Measurements from ENCODE around the gene ARPC3. TPM values are rescaled to one million over a fixed set of nuclear protein-coding genes. Genes with fewer than 3 reads are reported as not detected.
"Not testable (repeated sequence)": the region's sequence is repeated elsewhere in the genome, so short reads cannot be mapped to it uniquely, and the experiment has no call there.

Gene ARPC3
- total RNA-seq (2014; rRNA removed; shearing (Covaris generic)): 85.0 and 105 TPM in 2 replicates

DNA sequence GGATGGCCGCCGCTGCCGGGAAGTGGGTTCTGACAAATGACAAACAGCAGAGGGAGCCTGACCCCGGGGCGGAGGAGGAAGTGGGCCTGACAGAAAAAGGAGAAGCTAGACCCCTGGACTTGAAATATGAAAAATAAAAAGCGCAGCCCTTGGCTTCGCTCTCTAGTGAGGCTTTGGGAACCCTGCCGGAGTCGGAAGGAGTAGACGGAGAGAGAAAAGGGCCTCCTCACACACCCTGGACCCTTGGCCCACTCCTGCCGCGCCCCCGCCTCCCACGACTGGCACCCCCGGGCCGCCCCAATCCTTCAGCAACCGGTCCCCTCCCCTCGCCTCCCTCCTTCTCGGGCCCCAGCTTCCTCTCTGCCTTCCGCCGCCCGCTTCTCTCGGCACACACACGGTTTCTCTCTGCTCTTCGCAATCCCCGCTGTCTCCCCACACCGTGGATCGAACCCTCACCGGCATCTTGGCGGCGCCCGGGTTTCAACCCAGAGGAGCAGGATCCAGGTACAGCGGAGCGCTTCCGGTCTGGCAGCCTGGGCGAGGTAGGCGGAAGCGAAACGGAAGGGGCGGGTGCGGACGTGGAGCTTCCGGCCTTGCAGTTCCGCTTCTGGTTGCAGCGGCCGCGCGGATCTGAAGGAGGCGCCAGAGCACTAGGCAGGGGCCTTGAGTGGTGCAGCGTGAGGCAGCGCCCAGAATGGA is at the start of gene ARPC3:
Gene ARPC3, minus strand, starts transcription at position 539 of the 699 bp plus-strand sequence. Its CDS starts 77 bp downstream, at position 462.
- DNase-seq (ENCODE audit: low spot score): peak; percentile 97

DNA sequence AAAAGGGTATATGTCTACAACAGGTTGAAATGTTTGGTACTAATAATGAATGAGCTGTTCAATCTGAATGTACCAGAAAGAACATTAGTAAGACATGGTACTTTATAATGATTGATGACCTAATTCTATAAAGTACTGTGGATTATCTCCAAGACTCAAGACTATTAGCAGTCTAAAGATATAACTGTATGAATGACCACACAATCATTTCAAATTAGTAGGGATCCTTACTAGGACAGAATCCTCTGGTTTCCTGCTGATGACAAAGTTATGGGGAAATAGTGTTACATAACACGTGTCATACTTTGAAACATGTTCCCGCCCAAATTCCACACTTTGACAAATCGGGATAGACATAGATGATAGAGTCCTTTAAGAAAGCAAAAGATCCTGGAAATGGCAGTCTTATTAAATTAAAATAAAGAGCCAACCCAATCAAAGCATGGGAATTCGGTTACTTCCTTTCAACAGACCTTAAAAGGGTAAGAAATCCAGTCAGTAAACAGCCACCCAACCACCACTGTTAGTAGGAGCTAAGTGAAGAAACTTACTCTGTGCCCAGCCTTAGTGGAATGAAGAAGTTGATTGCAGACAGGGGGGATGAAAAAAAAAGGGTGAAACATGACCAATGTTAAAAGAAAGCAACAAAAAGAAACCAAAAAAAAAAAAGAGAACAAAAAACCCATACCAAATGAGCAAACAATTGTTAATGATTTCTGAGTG is 49.0 kb upstream of the ARPC3 start:
- peak; percentile 35 for DNase-seq (ENCODE audit: low spot score)

DNA sequence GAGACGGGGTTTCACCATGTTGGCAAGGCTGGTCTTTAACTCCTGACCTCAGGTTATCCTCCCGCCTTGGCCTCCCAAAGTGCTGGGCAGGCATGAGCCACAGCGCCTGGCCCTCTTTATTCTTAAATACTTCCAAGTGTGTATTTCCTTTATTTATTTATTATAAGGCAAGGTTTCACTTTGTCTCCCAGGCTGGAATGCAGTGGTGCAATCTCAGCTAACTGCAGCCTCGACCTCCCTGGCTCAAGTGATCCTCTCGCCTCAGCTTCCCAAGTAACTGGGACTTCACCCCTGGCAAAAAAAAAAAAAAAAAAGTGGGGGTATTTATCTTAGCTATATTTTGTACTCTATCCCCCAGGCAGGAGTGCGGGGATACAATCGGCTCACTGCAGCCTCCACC is 25.3 kb upstream of the ARPC3 start:
- no peak for DNase-seq (ENCODE audit: low spot score)

DNA sequence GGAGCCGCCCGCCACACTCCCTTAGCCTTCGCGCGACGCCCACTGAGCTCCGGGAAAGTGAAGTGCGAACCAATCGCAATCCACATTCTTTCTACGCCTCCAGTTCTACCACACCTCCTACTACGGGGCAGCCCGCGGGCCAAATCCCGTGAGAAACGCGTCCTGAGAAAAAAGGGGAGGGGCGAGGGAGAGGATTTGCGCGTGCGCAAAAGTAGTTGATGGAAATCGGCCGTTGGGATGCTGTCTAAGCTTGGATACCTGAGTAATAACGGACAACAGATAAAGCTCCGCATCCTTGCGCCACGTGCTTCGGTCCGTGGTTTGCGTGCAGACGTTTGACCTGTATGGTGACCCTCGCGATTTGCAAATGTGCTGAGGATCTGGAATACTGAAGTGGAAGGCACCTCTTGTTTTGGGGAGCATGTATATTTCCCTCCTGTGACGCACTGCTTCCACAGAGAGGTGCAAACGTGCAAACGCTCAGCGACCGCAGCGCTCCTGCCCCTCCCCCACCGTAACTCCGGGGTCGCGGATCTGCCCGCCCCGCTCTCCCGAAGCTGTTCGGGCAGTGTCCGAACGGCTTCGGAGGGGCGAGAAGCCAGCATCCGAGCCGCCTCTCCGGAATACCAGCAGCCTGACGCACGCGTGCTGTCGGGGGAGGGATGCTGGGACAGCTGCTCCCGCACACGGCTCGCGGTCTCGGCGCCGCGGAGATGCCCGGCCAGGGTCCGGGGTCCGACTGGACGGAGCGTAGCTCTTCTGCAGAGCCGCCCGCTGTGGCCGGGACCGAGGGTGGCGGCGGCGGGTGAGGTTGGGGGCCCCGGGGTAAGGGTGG is 18.3 kb upstream of the ARPC3 start, which contains the start of the genes FAM216A and GPN3:
Gene FAM216A, plus strand, starts transcription at position 632 of the 835 bp plus-strand sequence. Its CDS starts 31 bp downstream, at position 663.
Gene GPN3, minus strand, starts transcription at position 44 of the 835 bp plus-strand sequence. CDS start 54 bp downstream, outside the sequence.
- peak; percentile 99 for DNase-seq (ENCODE audit: low spot score)

DNA sequence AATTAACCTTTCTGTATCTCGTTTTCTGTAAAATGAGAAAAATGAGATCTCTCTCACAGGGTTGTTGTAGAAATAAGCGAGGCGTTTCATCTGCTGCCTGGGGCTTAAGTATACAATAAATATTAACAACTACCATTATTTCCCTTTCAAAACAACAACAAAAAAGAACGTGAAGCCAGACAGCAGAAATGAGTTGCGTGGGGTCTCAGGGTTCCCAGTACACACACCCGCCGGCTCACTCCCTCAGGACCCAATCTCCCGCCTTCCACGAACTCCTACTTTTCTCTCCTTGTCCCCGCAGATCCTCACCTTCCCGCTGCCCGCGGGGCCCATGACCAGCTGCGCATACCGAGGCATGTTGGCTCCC is 17.7 kb upstream of the ARPC3 start:
- DNase-seq (ENCODE audit: low spot score): no peak

DNA sequence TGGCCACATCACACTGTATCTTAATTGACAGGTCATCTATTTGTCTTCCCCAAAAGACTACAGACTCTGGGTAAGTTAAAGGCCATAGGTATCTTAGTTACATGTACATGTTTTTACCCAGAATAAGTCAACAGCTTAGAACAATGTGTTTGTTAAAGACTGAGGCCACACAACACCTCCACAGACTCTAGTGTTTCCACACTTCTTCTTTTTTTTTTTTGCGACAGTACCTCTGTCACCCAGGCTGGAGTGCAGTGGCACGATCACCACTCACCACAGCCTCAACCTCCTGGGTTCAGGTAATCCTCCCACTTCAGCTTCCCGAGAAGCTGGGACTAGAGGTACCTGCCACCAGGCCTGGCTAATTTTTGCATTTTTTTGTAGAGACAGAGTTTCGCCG is 16.7 kb upstream of the ARPC3 start:
- no peak for DNase-seq (ENCODE audit: low spot score)

DNA sequence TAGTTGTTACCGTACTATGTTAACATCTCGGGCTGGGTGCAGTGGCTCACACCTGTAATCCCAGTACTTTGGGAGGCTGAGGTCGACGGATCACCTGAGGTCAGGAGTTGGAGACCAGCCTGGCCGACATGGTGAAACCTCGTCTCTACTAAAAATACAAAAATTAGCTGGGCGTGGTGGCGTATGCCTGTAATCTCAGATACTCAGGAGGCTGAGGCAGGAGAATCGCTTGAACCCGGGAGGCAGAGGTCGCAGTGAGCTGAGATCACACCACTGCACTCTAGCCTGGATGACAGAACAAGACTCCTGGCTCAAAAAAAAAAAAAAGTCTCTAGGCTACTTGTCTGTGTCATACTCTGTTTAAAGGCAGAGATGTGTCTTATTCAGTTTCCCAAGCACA is 15.6 kb upstream of the ARPC3 start:
- DNase-seq (ENCODE audit: low spot score): not testable (repeated sequence)

DNA sequence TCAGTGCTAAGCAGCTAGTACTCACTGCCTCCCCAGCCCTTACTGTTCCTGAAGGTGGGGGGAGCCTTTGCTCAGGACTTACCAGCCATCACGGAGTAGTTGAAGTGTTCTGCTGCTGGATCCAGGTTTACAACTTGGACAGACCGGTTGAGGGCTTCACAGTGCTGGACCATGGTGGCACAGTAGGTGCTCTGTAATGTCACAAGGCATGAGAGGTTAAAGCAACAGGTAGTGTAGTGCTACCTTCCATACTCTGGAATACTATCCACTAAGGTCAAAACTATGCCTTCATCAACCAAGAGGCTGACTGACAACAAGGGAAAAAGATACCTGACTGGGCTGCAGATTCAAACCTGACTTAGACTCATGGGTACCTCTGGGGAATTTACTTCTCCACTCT is 14.9 kb upstream of the ARPC3 start:
- no peak for DNase-seq (ENCODE audit: low spot score)

DNA sequence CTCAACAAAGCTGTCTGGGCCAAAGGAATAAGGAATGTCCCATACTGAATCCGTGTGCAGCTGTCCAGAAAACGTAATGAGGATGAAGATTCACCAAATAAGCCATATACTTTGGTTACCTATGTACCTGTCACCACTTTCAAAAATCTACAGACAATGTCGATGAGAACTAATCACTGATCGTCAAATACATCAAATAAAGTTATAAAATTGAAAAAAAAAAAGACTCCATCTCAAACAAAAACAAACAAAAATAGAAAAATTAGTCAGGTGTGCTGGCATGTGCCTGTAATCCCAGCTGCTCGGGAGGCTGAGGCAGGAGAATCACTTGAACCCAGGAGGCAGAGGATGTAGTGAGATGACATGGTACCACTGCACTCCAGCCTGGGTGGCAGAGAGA is 11.1 kb upstream of the ARPC3 start:
- not testable (repeated sequence) for DNase-seq (ENCODE audit: low spot score)

DNA sequence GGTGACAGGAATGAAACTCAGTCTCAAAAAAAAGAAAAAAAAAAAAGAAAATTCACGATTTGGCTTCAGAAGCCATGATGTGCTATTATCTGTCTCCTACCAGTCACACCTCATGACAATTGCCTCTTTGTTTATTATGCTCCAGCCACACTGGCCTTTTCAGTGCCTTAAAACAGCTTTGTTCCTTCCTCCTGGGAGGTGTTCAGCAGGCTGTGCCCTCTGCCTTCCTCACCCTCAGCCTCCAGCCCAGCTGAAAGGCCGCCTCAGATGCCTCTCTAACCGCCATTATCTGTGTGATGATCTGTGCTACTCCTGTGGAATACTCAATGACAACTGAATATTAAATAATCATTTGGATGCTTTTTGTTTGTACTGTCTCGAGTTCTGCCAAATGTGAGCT is 8.6 kb upstream of the ARPC3 start:
- DNase-seq (ENCODE audit: low spot score): no peak

DNA sequence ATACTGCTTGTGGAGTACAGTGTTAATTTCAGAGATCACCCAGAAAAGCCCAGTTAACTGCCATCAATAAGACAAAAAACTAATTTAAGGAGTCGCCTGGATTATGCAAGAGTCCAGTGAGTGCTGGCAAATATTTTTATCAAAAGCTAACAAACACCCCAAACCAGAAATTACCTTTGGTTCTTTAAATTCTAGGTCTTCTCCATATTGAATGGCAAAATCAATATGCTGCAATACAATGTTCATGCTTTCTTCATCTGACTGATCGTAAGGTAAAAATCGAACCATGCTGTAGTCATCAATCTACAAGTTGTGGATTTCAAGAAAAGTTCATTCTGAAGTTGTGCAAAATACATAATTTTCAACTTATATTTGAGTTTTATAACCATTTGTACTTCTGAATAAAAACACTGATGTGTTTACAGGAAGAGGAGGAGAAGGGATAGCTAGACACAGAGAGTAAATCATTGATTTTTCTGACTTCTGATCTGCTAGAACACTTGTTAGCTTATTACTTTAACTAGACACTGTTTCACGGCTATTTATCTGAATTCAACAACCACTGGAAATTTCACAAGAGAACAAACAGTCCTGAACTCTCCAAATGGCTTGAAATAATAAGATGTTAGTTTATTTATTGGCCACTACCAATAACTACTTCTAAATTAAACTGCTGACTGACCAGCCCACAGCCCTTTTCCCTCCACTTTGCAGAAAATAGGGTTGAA is 3.6 kb upstream of the ARPC3 start:
- no peak for DNase-seq (ENCODE audit: low spot score)

DNA sequence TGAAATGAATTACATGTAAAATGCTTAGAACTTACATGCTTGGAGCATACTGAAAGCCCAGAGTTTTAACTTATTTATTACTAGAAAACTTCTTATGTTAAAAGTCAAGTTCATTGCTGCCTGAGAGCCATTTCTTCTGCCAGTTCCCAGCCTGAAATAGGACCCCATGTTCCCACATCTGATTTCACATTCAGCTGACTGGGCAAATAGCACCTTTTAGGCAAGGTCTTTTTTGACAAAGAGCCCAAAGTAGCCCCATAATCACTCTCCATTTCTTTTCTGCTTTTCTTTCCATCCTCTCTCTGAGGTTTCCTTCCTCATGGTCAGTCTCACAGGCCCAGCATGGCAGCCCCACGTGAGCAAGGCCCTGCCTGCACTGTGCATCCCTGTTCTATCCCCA is 1.1 kb upstream of the ARPC3 start:
- DNase-seq (ENCODE audit: low spot score): no peak

DNA sequence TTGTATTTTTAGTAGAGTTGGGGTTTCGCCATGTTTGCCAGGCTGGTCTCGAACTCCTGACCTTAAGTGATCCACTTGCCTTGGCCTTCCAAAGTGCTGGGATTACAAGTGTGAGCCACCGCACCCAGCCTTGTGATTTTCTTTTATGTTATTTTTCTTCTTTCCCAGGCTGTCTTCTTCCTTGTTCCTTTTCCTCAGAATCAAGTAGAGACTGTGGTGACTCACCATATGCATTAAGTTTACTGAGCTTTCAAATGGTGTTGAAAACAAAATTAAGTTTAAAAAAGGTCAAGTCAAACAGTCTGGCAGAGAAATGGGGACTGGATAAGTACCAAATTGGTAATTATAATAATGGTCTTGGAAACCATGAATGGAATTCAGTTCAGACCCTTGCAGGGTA is 5.7 kb downstream of the ARPC3 start:
- no peak for DNase-seq (ENCODE audit: low spot score)

DNA sequence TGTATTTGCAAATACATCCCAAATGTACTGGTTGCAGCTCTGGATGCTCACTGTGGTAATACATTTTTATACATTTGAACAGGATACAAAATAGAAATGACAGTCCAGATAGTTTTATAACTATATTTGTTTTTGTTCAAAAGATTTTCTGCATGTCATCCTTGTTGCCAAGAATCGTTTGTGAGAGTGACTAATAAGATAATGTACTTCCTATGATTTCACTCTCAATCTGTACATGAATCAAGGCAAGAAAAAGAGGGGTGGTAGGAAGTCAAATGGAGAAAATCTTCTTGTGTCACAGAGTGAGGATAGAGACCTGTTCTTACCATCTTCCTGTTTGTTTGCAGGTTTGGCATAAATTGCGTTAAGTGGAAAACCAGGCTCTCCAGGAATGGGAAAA is 13.9 kb downstream of the ARPC3 start:
- no peak for DNase-seq (ENCODE audit: low spot score)

DNA sequence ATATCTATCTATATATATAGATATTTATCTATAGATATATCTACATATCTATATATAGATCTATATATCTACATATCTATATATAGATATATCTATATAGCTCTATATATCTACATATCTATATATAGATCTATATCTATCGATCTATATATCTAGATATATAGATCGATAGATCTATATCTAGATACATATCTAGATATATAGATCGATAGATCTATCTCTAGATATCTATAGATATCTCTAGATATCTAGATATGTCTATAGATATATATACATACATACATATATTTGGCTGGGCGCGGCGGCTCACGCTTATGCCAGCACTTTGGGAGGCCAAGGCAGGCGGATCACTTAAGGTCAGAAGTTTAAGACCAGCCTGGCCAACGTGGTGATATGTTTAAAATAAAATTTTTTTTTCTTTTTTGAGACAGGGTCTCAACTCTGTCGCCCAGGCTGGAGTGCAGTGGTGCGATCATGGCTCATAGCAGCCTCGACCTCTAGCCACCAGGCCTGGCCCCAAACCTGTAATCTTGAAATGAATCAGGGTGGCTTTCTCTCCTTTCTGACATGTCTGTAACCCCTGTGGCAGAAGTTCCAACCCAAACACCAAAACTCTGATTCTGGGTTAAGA is 18.1 kb downstream of the ARPC3 start:
- DNase-seq (ENCODE audit: low spot score): no peak

DNA sequence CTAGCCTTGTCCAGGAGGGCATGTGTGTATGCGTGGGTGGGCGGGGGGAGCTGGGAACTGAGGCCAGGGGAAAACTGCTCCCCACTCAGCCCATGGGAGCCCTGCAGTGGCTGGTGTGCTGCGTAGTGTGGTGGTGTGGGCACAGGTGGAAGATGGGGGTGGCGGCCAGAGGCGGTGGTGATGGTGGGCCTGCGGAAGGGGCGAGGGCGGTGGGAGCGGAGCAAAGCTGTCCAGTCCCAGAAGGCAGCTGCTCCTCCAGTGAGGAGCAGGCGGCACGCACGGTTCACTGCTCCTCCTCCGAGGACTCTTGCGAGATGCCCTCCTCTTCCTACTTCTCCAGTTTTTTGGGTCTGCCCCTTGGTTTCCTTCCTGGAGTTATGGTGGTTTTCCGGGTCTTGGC is 20.5 kb downstream of the ARPC3 start:
- DNase-seq (ENCODE audit: low spot score): not testable (repeated sequence)

DNA sequence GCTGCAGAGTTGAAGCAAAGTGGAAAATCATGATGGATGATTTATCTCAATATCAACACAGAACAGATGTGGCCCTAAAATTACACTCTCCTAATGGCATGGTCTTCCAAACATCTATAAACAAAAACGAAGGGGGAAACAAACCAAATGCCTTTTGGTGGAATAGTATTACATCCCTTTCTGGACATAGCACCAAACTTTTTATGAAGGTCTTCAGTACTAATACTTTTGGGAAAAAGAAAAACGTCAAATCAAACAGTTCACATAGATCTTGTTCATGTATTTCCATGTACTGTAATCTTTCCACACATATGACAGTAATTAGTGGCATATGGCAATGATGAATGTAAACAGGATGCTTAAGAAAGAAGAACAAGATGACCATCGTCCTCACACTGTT is 23.7 kb downstream of the ARPC3 start:
- DNase-seq (ENCODE audit: low spot score): no peak

DNA sequence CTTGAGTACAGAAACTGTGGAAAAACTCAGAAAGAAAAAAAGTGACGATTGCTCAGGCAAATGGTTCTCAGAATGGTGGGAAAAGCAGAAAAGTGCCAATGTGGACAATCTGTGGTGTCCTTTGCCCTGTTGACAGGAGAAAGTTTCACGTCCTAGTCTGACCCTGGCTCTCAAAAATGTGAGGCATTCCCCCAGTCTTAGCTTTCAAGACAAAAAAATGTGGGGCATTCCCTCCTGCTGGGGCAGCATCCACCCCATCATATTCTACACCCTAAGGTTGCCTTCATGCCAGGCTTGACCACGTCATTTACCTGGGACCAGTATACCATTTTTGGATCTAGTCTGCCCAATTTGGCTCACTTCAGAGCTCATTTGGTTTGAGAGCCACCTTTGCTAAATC is 25.9 kb downstream of the ARPC3 start:
- DNase-seq (ENCODE audit: low spot score): no peak

DNA sequence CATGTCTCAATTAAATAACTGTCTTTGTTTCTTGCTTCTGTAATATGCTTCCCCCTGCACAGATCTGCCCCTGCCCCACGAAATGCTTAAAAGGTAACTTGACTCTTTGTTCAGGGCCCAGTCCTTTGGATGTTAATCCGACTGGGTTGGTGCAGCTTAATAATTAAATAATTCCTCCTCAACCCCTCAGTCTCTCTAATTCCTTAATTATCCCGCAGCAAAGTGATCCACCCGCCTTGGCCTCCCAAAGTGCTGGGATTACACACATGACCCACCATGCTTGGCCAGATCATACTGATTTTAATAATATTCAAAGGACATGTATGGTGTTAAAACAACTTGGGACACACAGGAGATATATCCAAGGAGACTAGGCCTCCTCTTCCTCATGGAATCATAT is 28.4 kb downstream of the ARPC3 start:
- DNase-seq (ENCODE audit: low spot score): no peak

DNA sequence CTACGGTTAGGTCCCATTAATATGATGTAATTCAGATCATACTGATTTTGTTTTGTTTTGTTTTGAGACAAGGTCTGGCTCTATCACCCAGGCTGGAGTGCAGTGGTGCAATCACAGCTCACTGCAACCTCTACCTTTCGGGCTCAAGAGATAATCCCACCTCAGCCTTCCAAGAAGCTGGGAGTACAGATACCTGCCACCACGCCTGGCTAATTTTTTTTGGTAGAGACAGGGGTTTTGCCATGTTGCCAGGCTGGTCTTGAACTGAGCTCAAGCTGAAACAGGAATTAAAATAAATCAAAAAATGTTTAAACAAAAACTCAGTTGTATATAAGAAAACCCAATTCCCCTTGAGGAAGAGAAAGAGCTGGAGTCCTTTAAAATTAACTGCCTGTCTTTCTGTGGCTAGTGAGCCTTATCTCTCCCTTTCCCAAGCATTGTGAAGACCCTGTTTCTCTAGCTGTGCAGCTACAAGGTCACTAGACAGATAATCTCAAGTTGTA is 28.9 kb downstream of the ARPC3 start:
- no peak for DNase-seq (ENCODE audit: low spot score)

DNA sequence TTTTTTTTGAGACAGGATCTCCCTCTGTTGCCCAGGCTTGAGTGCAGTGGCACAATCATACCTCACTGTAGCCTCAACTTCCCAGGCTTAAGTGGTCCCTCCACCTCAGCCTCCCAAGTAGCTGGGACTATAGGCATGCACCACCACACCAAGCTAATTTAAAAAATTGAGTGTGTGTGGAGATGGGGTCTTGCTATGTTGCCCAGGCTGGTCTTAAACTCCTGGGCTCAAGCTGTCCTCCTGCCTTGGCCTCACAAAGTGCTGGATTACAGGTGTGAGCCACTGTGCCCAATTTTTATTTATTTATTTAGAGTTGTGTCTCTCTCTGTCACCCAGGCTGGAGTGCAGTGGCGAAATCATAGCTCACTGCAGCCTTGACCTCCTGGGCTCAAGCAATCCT is 29.5 kb downstream of the ARPC3 start:
- not testable (repeated sequence) for DNase-seq (ENCODE audit: low spot score)

Data from HT-29 (cell line).